Activated naive CD4-positive, alpha-beta T cell treated with anti-CD3 and anti-CD28 coated beads, Interleukin-2, amount 50 U/mL, for 16 hours (primary cell): Measurements from ENCODE around the gene NPIPA8.
"Not testable (repeated sequence)": the region's sequence is repeated elsewhere in the genome, so short reads cannot be mapped to it uniquely, and the experiment has no call there.

Source experiments
- DNase-seq: peaks from one replicate; pipeline ENCODE4 v3.0.0-alpha.2; 2020

The NPIPA8 gene

DNA sequence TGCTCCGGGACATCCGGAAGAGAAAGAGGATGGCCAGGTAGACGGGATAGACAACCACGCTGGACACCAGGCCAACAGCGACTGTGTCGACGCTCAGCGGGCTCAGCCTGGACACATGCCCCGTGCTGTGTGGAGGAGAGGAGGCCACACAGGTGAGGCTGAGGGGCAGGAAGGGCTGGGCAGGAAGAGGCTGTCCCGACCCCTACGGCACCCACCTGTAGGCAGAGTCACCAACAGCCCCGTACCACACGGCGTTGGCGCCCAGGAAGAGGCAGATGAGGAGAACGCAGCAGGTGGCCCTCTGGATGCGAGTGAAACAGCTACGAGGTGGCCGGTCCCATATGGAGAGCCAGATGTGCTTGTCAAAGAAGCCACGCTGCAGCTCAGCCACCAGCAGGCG, at the start of gene NPIPA8:
NPIPA8 (minus strand) TSS at position 101 of the 400 bp plus-strand sequence. CDS start 4,074 bp downstream, outside the sequence.
- not testable (repeated sequence) for DNase-seq

- not testable (repeated sequence) for DNase-seq
Measured at GRCh38 chr16:18385285-18385684, 48.7 kb upstream of the NPIPA8 start.

GRCh38 chr16:18384869-18385268, 48.3 kb upstream of the NPIPA8 start:
- DNase-seq, result not testable (repeated sequence)

GRCh38 chr16:18384098-18384636, 47.6 kb upstream of the NPIPA8 start:
- DNase-seq, result not testable (repeated sequence)

DNA sequence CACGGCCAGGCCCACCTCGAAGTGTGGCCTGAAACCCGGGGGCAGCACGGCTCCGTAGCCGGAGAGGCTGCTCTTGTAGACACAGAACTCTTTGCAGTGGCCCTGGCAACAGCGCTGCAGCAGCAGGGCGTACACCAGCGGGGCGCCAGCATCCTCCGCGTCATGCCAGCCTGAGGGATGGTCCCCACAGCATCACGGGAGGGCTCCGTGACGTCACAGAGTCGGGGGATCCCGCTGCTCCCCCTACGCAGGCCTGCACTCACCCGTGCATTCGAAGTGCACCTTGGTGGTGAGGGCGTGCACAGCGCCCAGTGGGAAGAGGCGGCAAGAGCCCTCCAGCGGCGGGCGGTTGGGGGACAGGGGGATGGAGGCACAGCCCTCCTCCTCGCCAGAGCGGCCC, 46.2 kb upstream of the NPIPA8 start:
- not testable (repeated sequence) for DNase-seq

- DNase-seq, result not testable (repeated sequence)
Measured at GRCh38 chr16:18347742-18348141, 11.2 kb upstream of the NPIPA8 start.

DNA sequence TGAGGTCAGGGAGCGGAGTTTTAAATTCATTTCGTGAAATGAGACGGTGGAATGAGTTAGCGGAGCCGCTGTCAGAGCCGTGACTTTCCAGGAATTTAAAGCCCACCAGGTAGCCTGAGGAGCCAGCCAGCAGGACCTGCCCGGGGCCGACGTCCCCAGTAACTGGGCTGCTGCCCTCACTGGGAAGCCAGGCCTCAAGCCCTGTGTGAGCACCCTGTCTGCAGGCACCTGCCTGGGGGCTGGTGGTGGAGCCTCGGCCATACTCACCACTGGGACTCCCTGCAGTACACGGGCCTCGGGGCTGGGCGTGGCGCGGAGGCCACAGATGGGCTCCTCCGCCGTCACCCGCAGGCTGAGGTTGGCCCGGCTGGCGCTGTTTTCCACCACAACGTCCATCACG, 10.5 kb upstream of the NPIPA8 start:
- DNase-seq, result not testable (repeated sequence)

DNA sequence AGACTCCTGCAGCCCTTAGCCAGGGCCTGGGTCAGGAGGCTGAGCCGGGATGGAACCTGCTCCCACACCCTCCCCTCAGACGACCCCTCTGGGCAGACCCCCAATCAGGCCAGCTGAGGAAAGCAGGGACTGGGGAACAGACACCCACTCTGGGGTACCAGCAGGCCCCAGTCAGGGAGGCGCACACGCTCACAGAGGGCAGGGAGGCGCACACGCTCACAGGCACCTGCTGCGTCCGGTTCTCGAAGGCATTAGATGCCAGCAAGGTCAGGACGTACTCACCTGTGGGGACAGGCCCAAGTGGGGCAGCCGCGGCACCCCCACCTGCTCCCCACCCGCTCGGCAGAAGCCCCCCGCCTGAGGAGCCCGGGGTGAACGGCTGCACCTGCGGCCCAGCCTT, 8.1 kb upstream of the NPIPA8 start:
- not testable (repeated sequence) for DNase-seq

DNA sequence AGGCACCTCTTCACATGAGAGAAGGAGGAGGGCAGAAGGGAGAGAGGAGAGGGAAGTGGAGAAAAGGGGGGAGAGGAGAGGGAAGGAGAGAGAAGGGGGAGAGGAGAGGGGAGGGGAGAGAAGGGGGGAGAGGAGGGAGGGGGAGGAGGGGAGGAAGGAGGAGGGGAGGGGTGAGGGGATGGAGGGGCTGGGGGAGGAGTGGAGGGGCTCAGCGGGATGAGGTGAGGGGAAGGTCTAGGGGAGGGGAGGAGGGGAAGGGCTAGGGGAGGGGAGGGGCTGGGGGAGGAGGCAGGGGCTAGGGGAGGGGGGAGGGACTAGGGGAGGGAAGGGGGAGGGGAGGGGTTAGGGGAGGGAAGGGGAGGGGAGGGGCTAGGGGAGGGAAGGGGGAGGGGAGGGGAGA, 5.5 kb upstream of the NPIPA8 start:
- DNase-seq, result not testable (repeated sequence)

GRCh38 chr16:18341417-18341960, 5.0 kb upstream of the NPIPA8 start:
- not testable (repeated sequence) for DNase-seq

GRCh38 chr16:18339210-18339609, 2.7 kb upstream of the NPIPA8 start:
- DNase-seq, result not testable (repeated sequence)

DNA sequence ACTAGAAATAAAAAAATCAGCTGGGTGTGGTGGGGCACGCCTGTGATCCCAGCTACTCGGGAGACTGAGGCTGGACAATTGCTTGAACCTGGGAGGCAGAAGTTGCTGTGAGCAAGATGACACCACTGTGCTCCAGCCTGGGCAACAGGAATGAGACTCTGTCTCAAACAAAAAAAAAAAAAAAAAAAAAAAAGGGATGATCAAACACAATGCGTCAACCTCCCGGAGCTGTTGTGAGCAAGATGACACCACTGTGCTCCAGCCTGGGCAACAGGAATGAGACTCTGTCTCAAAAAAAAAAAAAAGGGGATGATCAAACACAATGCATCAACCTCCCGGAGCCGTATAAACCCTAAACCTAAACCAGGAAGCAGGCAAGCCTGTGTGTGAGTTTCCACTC, 24.7 kb downstream of the NPIPA8 start:
- not testable (repeated sequence) for DNase-seq

DNA sequence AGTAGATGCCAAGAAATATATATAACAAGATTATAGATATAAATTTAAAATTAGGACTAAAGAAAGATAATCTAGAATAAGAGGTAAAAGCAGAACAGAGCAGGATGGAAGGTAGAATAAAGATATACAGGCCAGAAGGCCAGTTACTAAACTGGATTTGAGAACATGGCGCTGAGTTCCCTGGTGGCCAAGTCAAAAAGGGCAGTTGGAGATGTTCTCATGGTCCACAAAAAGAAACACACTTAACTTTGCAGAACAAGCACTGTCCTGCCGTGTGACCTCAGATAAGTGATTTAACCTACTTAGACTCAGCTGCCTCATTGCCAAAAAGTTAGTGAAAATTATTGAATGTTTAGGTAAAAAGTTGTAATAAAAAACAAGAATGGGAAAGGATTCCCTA, 27.4 kb downstream of the NPIPA8 start:
- not testable (repeated sequence) for DNase-seq

GRCh38 chr16:18307241-18307640, 29.3 kb downstream of the NPIPA8 start:
- not testable (repeated sequence) for DNase-seq

DNA sequence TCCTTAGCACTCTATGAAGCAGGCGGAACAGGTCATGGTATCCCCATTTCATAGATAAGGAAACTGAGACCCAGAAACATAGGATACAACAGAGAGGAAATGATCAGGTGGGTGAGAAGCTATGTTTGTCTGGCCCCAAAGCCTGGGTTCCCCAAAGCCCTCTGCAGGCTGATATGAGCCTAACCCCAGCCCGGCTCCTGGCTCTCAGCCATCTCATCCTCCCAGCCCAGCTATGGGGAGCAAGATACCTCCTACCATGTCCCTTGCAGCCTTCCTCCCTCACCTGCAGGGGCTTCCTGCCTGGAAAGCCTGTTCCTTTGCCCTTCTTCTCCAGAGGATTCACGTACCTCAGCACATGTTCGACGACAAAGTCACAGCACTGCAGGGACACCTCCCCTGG, 30.5 kb downstream of the NPIPA8 start:
- DNase-seq, result not testable (repeated sequence)

DNA sequence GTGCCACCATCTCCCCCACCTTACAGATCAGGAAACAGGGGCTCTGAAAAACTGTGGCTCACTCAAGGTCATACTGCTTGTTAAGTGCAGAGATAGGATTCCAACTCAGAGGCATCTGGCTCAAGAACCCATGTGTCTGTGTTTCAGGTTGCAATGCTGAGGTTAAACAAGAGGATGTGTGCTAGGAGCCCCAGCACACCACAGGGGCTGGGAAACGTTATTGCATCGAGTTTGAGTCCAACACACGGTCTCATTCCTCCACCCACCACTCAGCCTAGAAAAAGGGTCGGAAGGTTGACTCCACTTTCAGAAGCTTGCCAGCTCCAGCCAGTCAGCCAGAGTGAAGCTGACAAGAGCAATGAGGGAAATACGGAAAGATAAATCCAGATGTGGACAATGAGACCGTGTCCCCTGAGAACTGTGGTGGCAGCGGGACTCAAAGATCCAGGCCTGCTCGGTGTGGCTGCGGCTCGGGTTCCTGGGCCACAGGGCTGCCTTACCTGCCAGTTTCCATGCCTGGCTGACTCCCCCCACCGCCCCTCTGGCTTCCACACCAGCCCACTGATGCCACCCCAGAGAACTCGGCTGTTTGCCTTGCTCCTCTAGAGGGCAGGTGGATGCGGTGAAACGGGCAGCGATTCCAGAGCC, 33.4 kb downstream of the NPIPA8 start:
- not testable (repeated sequence) for DNase-seq

DNA sequence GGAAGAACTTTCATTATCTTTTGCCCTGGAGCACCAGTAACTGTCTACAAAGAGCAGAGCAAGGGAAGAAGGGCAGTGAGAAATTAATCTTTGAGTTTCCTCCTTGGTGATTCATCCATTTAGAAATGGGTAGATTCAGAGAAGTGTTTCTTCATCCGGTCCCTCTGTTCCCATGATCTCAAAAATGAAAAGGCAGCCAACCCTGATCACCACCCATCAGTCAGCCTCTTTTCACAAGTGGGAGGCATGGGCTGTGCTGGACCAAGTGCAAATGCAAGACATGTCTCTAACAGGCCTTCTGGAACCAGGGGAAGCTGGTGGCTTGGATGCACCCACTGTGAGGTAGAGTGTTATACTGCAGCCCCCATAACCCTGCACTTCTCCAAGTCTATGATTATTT, 38.8 kb downstream of the NPIPA8 start:
- not testable (repeated sequence) for DNase-seq

GRCh38 chr16:18296931-18297330, 39.6 kb downstream of the NPIPA8 start:
- DNase-seq, result not testable (repeated sequence)

- DNase-seq, result not testable (repeated sequence)
Measured at GRCh38 chr16:18294371-18294770, 42.2 kb downstream of the NPIPA8 start.

DNA sequence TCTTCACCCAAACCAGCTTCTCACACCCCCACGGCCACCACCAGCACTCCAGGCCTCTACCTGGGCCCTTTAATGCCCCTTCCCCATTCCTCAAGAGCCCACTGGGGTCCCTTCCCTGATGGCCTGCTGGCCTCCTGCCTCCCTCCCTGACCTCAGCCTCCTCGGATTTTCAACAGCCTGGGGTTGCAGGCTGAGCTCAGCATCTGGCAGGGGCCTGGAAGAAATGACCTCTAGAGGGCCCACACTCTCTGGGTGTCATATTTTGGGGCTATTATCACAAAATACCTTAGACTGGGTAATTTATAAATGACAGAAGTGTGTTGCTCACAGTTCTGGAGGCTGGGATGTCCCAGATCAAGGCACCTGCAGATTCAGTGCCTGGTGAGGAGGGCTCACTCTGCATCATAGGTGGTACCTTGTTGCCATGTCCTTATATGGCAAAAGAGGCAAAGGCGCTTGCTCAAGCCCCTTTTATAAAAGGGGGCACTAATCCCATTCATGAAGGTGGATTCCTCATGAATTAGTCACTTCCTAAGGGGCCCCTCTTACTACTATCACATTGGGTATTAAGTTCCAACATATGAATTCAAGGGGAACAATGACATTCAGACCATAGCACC, 43.1 kb downstream of the NPIPA8 start:
- not testable (repeated sequence) for DNase-seq

GRCh38 chr16:18290959-18291358, 45.6 kb downstream of the NPIPA8 start:
- DNase-seq, result not testable (repeated sequence)

DNA sequence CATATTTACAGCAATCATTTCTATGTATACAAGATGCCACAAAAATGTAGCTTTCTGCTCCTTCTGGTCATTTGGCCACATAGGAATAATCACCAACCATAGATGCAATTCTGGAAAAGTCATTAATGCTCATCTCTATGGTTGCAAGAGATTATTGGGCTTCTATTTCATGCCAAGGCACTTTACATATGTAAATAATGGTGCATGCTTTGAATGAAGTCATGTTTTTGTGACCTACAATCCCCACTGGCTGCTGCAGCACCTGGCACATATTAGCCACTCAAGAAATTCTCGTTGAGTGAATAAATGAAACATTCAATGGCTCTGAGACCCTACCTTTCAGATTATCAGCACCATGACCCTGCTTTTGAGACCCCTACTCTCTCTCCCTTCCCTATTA, 50.2 kb downstream of the NPIPA8 start:
- DNase-seq, result not testable (repeated sequence)

DNA sequence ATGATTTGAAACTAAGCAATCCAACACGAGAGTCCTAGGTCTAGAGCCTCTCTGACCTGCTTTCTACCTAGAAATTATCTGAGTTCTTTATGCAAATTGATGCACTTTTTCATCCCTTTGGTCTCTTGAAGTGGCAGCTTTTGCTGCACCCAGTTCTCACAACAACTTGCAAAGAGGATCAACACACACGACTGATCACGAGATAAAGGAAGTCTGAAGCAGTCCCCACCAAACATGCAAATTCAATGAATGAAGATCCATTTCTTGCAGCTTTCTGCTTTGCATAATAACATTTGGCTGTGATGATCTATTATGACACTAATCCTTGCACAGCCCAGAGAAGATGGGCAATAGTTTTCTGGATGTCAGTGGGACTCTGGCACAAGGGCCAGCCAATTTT, 56.2 kb downstream of the NPIPA8 start:
- DNase-seq, result not testable (repeated sequence)

DNA sequence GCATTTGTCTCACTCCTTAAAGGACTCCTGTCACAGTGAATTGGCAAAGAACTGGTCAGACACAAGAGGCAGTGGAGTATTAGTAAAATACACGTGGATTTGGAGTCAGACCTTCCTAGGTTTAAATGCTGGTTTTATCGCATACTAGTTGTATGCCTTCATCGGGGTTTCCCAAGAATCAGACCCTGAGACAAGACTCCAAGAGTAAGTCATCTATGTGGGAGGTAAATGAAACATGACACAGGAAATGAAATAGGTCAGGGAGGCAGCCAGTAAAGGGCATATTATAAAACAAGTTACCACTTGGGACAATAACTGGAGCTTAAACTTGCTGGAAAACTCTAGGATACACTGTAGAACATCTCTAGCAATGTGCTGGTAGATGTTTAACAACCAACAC, 59.8 kb downstream of the NPIPA8 start:
- not testable (repeated sequence) for DNase-seq
